Left cardiac atrium (tissue), 4 donors: ENCODE measurements around the gene CMTM2. TPM values are rescaled to one million over a fixed set of nuclear protein-coding genes. Genes with fewer than 3 reads are reported as not detected.
"Not testable (repeated sequence)": the region's sequence is repeated elsewhere in the genome, so short reads cannot be mapped to it uniquely, and the experiment has no call there.

ENCODE experiments used
- ATAC-seq, 2 donors: fragments of 200-7000 bp; cut with Tn5 transposase; one replicate each; pipeline ENCODE4 v1.9.1; 2020; ENCODE audit warnings: mild to moderate bottlenecking in 2 of 2, moderate library complexity in 2 of 2
- DNase-seq: peaks from one replicate; pipeline ENCODE4 v3.0.0-alpha.2; 2020
- intact Hi-C, 2 donors: fragments of 100-400 bp; cut with DNase I; formaldehyde crosslinking; loops; one replicate each; pipeline versions ENCODE4 v1.14.1 to v1.15.1; 2022 to 2023
- total RNA-seq, 2 donors: library from RNA; stranded (reverse); fragmentation: NEBNext Ultra II Directional; extraction: Animal tissue kit (Norgen Biotek cat#: 25700); gene quantifications; one replicate each; pipeline ENCODE4 v1.2.1, GENCODE V29; 2021
- donor health status: DM: no; HTN: yes; CAD: no.
- donor health status: DM: no; HTN: yes; CAD: no; lungs with severe emphysema.
- donor health status: DM: yes; HTN: yes; CAD: no.
- donor health status: Dilated cardiomyopathy.

Gene CMTM2
- total RNA-seq, 2 donors from 2014 or later, result 0.62 TPM; not detected in 1

DNA sequence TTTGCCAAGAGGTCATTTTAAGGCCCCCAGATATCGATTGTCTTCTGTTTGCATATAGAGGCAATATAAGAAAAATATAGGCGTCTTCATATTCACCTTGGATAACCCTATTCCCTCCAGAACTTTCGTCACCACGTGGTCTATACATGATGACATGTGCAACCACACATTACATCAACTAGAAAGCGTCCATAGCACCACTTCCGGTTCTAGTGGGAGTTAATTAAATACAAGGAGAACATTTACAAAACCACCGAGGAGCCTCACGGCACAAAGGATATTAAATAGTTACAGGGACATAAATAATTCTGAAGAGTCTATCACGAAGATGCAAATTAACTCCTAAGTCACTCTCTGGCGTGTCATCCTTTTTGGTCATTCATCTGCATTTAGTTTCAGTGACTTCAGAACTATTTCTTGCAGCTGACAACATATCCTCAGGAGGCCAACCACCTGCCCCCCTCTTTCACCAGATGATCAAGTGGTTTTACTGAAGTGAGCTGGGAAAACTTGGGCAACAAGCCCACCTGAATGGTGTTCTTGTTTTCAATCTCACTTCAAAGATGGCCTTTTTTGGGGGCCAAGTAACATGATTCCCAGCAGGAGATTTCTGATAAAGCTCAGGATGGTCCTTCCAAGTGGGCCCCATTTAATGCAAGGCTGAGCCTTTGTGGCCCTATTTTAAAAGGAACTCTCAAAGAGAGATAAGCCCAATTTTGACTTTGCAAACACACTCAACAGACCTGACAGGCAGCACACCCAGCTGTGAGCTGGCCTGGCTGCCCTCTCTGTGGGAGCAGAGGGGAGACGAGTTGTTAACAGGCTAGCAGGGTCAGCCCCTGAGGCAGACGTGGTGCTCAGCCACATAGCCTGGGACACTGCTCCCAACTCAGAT is 40.5 kb downstream of the CMTM2 start:
- intact Hi-C loops, result no loop called here
- no peak for DNase-seq
- peak in 1 of 2 donors; percentile 15 for ATAC-seq

DNA sequence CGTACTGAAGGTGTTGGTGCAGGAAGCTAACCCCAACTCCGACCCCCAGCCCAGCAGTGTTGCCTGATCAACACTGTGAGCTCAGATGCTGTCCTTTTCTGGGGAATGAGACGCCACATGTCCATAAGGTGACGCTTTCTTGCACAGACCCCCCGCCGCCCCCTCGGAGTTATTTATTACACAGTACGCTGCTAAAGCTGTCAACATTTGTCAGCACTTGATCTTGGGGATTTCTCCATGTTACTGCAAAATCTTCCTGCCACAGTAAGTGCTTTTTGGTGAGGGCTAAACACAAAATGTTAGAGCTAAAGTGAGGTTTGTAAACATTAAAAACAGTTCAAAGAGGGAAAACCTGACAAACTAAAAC is 41.1 kb downstream of the CMTM2 start:
- ATAC-seq, result no peak
- intact Hi-C loops, result no loop called here
- no peak for DNase-seq

DNA sequence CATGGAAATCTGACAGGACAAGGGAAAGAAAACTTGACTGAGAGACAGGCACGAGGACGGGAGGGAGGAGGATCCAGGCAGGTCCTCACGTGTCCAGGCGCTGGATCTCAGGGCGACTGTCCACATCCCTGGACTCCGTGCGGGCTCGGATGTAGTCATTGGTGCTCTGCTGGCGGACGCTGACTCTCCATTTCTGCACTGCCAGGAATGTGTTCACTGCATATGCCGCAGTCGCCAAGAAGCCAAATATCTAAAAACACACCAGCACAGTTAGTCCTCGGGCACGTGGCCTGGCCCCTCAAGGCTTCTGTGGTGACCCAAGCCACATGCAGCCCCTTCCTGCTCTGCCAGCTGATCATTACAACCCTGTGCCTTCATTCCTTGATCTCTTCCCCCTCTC is 42.7 kb downstream of the CMTM2 start:
- no peak for ATAC-seq
- no peak for DNase-seq
- intact Hi-C loops, result no loop called here

DNA sequence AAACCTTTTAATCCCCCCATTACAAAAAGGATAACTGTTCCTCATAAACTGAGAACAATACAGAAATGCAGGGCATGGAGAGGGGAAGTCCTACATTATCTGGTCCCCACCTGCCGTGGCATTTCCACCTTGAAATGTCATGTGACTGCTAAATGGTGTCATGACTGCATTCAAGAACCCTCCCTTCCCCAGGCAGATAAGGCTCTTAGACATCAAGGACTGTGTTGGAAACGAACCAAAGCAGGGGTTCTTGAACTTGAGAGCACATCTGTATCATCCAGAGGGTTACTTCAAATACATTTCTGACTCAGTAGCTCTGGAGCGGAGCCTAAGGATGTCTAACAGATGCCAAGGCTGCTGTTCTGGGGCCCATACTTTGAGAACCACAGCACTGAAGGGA is 43.6 kb downstream of the CMTM2 start:
- DNase-seq (no peak), ATAC-seq (peak in 1 of 2 donors; percentile 46)
- intact Hi-C loops, result no loop called here

DNA sequence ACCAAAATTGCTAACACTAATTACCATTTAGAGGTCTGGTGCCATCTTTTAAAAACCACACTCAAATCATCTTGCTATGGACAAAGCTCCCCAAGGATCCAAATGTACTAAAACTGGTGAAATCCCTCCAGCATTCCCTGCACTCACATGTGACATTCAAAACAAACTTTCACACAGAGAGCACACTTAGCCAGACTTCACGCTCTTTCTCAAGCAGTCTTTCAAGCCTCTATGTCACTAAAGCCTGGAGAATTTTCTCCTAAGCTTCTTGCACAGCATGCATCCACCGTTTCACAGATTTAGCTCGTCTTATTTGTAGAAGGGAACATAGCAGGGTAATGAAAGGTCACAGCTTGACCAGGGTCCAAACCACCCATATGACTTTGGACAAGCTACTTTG is 44.5 kb downstream of the CMTM2 start:
- DNase-seq (no peak), ATAC-seq (peak in 1 of 2 donors; percentile 82)
- intact Hi-C loops, result no loop called here

DNA sequence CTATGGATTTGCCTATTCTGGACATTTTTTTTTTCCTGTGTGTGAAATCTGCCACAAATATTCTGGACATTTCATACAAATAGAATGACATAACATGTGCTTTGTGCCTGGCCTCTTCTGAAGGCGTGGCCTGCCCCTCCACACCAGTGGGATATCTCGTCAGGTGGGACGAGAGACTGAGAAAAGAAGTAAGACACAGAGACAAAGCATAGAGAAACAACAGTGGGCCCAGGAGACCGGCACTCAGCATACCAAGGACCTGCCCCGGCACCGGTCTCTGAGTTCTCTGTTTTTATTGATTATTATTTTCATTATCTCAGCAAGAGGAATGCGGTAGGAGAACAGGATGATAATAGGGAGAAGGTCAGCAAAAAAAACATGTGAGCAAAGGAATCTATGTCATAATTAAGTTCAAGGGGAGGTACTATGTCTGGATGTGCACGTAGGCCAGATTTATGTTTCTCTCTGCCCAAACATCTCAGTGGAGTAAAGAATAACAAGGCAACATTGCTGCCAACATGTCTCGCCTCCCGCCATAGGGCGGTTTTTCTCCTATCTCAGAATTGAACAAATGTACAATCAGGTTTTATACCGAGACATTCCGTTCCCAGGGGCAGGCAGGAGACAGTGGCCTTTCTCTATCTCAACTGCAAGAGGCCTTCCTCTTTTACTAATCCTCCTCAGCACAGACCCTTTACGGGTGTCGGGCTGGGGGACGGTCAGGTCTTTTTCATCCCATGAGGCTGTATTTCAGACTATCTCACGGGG is 48.5 kb downstream of the CMTM2 start:
- intact Hi-C loops, DNase-seq, ATAC-seq: not testable (repeated sequence)

DNA sequence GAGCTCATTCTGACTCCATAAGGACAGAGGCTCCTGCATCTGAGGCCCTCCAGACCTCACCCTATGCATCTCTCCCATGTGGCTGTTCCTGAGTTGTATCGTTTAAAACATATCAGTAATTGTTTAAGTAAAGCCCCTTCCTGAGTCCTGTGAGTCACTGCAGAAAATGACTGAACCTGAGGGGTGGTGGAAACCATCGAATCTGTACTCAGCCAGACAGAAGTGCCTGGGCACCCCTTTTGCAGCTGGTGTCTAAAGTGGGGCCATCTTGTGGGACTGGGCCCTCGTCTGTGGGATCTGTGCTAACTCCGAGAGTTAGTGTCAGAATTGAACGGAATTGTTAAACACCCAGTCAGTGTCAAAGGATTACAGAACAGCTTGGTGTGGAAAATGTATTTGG is 50.6 kb downstream of the CMTM2 start:
- no peak for DNase-seq
- intact Hi-C loops, result no loop called here
- no peak for ATAC-seq

DNA sequence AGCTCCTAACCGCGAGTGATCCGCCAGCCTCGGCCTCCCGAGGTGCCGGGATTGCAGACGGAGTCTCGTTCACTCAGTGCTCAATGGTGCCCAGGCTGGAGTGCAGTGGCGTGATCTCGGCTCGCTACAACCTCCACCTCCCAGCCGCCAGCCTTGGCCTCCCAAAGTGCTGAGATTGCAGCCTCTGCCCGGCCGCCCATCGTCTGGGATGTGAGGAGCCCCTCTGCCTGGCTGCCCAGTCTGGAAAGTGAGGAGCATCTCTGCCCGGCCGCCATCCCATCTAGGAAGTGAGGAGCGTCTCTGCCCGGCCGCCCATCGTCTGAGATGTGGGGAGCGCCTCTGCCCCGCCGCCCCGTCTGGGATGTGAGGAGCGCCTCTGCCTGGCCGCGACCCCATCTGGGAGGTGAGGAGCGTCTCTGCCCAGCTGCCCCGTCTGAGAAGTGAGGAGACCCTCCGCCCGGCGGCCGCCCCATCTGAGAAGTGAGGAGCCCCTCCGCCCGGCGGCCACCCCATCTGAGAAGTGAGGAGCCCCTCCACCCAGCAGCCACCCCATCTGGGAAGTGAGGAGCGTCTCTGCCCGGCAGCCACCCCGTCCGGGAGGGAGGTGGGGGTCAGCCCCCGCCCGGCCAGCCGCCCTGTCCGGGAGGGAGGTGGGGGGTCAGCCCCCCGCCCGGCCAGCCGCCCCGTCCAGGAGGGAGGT is 51.4 kb downstream of the CMTM2 start:
- intact Hi-C loops, DNase-seq, ATAC-seq: not testable (repeated sequence)

DNA sequence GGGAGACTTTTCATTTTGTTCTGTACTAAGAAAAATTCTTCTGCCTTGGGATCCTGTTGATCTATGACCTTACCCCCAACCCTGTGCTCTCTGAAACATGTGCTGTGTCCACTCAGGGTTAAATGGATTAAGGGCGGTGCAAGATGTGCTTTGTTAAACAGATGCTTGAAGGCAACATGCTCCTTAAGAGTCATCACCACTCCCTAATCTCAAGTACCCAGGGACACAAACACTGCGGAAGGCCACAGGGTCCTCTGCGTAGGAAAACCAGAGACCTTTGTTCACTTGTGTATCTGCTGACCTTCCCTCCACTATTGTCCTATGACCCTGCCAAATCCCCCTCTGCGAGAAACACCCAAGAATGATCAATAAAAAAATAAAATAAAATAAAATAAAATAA is 52.3 kb downstream of the CMTM2 start:
- intact Hi-C loops, DNase-seq, ATAC-seq: not testable (repeated sequence)

DNA sequence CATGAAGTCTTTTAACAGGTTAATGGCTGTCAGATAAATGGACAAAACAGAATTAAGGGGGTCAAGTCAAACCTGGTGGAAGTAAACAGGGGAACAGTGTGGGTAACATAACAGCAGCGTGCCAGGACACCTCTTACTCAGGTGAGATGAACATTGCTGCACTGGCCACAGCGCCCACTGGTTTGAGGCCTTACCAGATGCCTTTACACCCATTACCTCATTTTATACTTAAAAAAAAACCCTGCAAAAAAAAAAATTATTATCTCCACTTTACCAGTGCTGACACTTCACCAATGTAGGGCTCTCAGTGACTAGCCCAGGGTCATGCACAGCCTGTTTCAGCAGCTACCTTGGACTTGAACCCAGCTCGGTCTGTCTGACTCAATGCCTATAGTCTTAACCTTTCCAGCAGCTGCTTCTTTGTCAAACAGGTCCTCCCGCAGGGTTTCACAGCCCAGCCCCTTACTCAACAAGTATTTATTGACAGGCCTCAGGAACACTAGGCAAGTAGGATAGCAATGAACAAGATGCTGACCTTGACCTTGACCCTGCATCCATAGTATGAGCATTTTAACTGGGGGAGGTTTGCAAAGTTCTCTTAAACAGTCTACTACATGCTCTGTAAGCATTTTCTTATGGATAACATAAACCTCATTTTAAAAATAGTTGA is 55.4 kb downstream of the CMTM2 start:
- ATAC-seq (no peak), DNase-seq (no peak)
- intact Hi-C loops, result no loop called here

DNA sequence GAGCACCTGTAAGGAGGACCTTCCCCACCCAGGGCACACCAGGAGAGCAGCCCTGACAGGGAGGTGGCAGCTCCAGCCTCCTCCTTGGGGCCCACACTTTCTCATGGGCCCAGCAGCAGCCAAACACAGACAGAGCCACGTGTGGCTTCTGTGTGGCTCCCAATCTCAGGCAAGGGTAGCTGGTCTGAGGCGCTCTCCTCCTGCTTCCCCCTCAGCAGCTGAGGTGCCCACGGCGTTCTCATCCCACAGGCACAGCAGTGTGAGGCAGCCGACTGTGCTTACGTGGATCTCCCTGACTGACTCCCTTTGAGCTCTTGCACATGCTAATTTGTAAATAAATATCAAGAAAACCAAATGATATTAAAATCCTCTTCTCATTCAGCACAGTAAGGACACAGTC is 56.1 kb downstream of the CMTM2 start:
- DNase-seq (no peak), ATAC-seq (no peak)
- intact Hi-C loops, result no loop called here

DNA sequence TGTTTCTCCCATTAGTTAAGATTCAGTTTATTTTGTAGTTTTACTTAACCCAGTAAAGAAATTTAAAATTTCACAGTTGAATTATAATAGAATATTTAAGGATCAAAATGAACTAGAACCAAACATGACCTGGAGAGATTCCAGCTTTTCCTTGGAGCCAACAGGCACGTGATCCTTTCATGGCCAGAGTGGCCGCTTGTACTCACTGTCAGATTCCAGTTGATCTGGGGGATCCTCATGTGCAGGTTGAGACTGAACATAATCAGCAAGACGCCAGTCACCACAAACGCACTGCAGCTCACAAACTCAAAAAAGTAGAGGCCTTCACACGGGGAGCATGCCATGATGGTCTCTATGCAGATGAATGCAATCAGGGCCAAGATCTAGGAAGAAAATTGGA is 56.9 kb downstream of the CMTM2 start:
- no peak for DNase-seq
- intact Hi-C loops, result no loop called here
- no peak for ATAC-seq

DNA sequence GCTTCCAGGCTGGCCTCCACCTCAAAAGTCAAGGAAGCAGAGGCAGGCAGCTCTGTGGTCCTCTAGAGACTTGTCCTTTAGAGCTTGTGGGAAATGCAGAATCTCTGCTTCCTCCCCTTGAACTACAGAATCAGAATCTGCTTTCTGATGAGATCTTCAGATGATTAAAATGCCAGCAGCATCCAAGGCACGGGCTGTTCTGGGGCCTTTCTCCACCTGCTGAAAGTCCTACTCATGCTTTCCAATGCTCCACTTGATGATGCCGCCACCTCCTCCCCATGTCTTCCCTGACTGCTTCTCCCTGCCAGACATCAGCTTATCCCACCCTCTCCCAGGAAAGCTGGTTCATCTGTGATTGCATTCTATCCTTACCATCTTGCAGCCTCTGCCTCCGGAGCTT is 58.5 kb downstream of the CMTM2 start:
- intact Hi-C loops, result no loop called here
- DNase-seq, result no peak

More for the DNA sequence above, 58.5 kb downstream of the CMTM2 start:
- no peak for ATAC-seq

Other genes with a start within 250 kb of the CMTM2 start
- gene CDH5, start 212.8 kb upstream of the CMTM2 start, total RNA-seq, result 10 to 100 TPM; 40.3 to 80.0 TPM
- gene BEAN1, start 152.2 kb upstream of the CMTM2 start, total RNA-seq, result 1 to 10 TPM; 1.2 to 1.6 TPM
- 10 to 100 TPM; 22.3 to 28.2 TPM for gene TK2, start 29.3 kb upstream of the CMTM2 start, total RNA-seq
- gene CKLF, start 26.9 kb upstream of the CMTM2 start, total RNA-seq, result 10 to 100 TPM; 15.8 to 22.5 TPM
- 1 to 10 TPM; 1.3 to 3.0 TPM for gene CMTM1, start 13.0 kb upstream of the CMTM2 start, total RNA-seq
- 10 to 100 TPM; 18.1 to 18.9 TPM for gene CMTM3, start 25.2 kb downstream of the CMTM2 start, total RNA-seq
- gene CMTM4, start 117.3 kb downstream of the CMTM2 start, total RNA-seq, result 10 to 100 TPM; 14.4 to 15.1 TPM
- gene DYNC1LI2, start 172.1 kb downstream of the CMTM2 start, total RNA-seq, result 10 to 100 TPM; 81.6 to 90.6 TPM
- gene TERB1, start 222.1 kb downstream of the CMTM2 start, total RNA-seq, result not detected